ENCODE measurements around the gene OAS2. TPM values are rescaled to one million over a fixed set of nuclear protein-coding genes. Genes with fewer than 3 reads are reported as not detected.

The OAS2 gene
- total RNA-seq, 2 donors from 2014 or later: 3.0 to 3.2 TPM

GRCh38 chr12:113055594-113056380, 77.5 kb downstream of the OAS2 start:
- Histone ChIP-seq H3K4me1 (no peaks in the 10 kb centered on the region), H3K9ac (ENCODE audit: low read depth in 2 of 2, low read length in 2 of 2) (no peak overlapping the region), H3K4me3 (peak overlapping the region; percentile 41), H3K27ac (no peak overlapping the region), H3K9me3 (no peaks in the 10 kb centered on the region), H3K36me3 (no peaks in the 10 kb centered on the region), H3K27me3 (peaks cover 25% of the 10 kb centered on the region)
- intact Hi-C loops (cut with DNase I): no loop called here
- no peak for TF ChIP-seq CTCF (IDR thresholded peaks at IDR 0.05)
- DNase-seq: no peak

- Histone ChIP-seq H3K4me3 (peak overlapping the region; percentile 41), H3K4me1 (no peaks in the 10 kb centered on the region), H3K9ac (ENCODE audit: low read depth in 2 of 2, low read length in 2 of 2) (no peak overlapping the region), H3K36me3 (no peaks in the 10 kb centered on the region), H3K27ac (no peak overlapping the region), H3K9me3 (no peaks in the 10 kb centered on the region), H3K27me3 (peaks cover 25% of the 10 kb centered on the region)
- intact Hi-C loops (cut with DNase I): no loop called here
- no peak for DNase-seq
- TF ChIP-seq CTCF (IDR thresholded peaks at IDR 0.05): no peak
Observed at GRCh38 chr12:113056381-113056630, 78.0 kb downstream of the OAS2 start.

- H3K27ac ChIP-seq: no peak within 1 kb of the TSS
- H3K4me1 ChIP-seq: no peaks in the 10 kb centered on the region
- peak within 1 kb of the TSS in 1 of 2 donors; percentile 66 for H3K9ac ChIP-seq (ENCODE audit: low read depth in 2 of 2, low read length in 2 of 2)
- H3K36me3 ChIP-seq: no peaks in the 10 kb centered on the region
- no peaks in the 10 kb centered on the region for H3K9me3 ChIP-seq
- DNase-seq: no peak
- no peak for TF ChIP-seq CTCF (IDR thresholded peaks at IDR 0.05)
- H3K27me3 ChIP-seq: peaks cover 25% of the 10 kb centered on the region
- intact Hi-C loops (cut with DNase I): no loop called here
- peak within 1 kb of the TSS; percentile 41 for H3K4me3 ChIP-seq
Observed at GRCh38 chr12:113056631-113057488, 78.5 kb downstream of the OAS2 start, which contains the start of gene DTX1. Gene DTX1, plus strand, starts transcription at chr12:113056730. Its CDS starts 1,463 bp downstream, at chr12:113058193.

GRCh38 chr12:113057565-113058485, 79.5 kb downstream of the OAS2 start:
- H3K4me1 ChIP-seq: no peaks in the 10 kb centered on the region
- H3K4me3 ChIP-seq: peak overlapping the region; percentile 41
- H3K27me3 ChIP-seq: peaks cover 25% of the 10 kb centered on the region
- no peak overlapping the region for H3K9ac ChIP-seq (ENCODE audit: low read depth in 2 of 2, low read length in 2 of 2)
- intact Hi-C loops (cut with DNase I): no loop called here
- H3K9me3 ChIP-seq: no peaks in the 10 kb centered on the region
- no peak overlapping the region for H3K27ac ChIP-seq
- DNase-seq: no peak
- no peaks in the 10 kb centered on the region for H3K36me3 ChIP-seq
- TF ChIP-seq CTCF (IDR thresholded peaks at IDR 0.05): no peak

GRCh38 chr12:113058553-113058952, 80.2 kb downstream of the OAS2 start:
- H3K27ac ChIP-seq: no peak overlapping the region
- H3K9ac ChIP-seq (ENCODE audit: low read depth in 2 of 2, low read length in 2 of 2): no peak overlapping the region
- no peaks in the 10 kb centered on the region for H3K36me3 ChIP-seq
- no peak for DNase-seq
- H3K9me3 ChIP-seq: no peaks in the 10 kb centered on the region
- H3K4me3 ChIP-seq: no peak overlapping the region
- peaks cover 25% of the 10 kb centered on the region for H3K27me3 ChIP-seq
- no peaks in the 10 kb centered on the region for H3K4me1 ChIP-seq
- intact Hi-C loops (cut with DNase I): no loop called here
- TF ChIP-seq CTCF (IDR thresholded peaks at IDR 0.05): no peak

Data from colonic mucosa (tissue), 4 donors.